Fibroblast of mammary gland (primary cell): ENCODE data around the gene AKR1C8.
A peak's percentile ranks its signal among the peaks of the same experiment; 100 is the strongest.

Experiments
- DNase-seq: peaks from one replicate; pipeline ENCODE4 v3.0.0-alpha.2; 2010; ENCODE audit warnings: low read depth
- H3K4me3 ChIP-seq: 2 replicates; pipeline ENCODE4 v1.5.1; 2011; ENCODE audit warnings: low read depth, mild to moderate bottlenecking, low read length, moderate library complexity; ENCODE audit not compliant: control insufficient read depth
- TF ChIP-seq, protein P1 (sequence below): conservative IDR thresholded peaks from 2 replicates; pipeline ENCODE4 v1.5.1; 2011; ENCODE audit warnings: low read depth, low read length, inconsistent platforms; ENCODE audit not compliant: control insufficient read depth, insufficient read depth

AKR1C8 gene

GRCh38 chr10:5165738-5166137, 19.2 kb downstream of the AKR1C8 start:
- no peak overlapping the region for H3K4me3 ChIP-seq
- TF ChIP-seq, protein P1, sequence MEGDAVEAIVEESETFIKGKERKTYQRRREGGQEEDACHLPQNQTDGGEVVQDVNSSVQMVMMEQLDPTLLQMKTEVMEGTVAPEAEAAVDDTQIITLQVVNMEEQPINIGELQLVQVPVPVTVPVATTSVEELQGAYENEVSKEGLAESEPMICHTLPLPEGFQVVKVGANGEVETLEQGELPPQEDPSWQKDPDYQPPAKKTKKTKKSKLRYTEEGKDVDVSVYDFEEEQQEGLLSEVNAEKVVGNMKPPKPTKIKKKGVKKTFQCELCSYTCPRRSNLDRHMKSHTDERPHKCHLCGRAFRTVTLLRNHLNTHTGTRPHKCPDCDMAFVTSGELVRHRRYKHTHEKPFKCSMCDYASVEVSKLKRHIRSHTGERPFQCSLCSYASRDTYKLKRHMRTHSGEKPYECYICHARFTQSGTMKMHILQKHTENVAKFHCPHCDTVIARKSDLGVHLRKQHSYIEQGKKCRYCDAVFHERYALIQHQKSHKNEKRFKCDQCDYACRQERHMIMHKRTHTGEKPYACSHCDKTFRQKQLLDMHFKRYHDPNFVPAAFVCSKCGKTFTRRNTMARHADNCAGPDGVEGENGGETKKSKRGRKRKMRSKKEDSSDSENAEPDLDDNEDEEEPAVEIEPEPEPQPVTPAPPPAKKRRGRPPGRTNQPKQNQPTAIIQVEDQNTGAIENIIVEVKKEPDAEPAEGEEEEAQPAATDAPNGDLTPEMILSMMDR, result no peak
- peak; percentile 17 for DNase-seq

GRCh38 chr10:5163487-5163886, 21.5 kb downstream of the AKR1C8 start:
- TF ChIP-seq, protein P1, result no peak

DNA sequence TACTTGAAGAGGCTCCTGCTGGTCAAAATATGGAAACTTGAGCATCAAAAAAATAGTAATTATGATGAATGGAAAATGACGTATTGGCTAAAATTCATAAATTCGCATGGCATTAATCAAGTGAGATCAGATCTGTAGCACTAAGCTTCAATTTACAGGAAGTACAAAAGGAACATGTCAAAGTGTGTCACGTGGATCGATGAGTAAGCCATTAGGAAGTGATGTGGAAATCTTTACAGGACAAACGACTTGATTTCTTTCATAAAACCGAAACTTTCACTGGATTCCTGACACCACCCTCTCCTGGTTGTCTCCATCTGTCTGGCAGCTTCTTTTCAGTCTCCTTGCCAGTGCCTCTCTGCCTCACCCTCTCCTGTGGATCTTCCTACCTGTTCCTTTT, 25.8 kb downstream of the AKR1C8 start:
- no peak overlapping the region for H3K4me3 ChIP-seq
- TF ChIP-seq, protein P1, result no peak
- peak; percentile 25 for DNase-seq

More at GRCh38 chr10:5163487-5163886, 21.5 kb downstream of the AKR1C8 start:
- H3K4me3 ChIP-seq, result no peak overlapping the region
- DNase-seq, result no peak

GRCh38 chr10:5157501-5157900, 27.4 kb downstream of the AKR1C8 start:
- no peak for DNase-seq
- TF ChIP-seq, protein P1, result no peak
- H3K4me3 ChIP-seq, result no peak overlapping the region

DNA sequence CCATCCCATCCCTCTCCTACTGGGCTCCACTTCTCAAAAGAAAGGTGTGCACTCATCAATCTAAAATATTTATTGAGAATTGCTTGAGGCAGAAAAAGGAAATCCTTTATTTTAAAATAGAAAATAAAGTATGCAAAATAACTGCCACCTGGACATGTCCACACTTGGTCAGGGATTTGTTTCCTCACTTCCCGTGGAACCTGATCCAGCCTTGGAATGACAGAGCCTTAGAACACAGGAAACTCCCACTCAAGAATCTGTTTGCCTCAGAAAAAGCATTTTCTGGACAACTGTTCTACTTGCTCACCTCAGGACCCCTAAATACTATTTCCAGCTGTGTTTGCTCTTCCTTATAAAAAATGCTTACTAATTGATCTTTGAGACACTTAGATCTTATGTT, 29.0 kb downstream of the AKR1C8 start:
- no peak for DNase-seq
- TF ChIP-seq, protein P1, result no peak
- H3K4me3 ChIP-seq, result no peak overlapping the region

- no peak overlapping the region for H3K4me3 ChIP-seq
- DNase-seq, result no peak
- TF ChIP-seq, protein P1, result no peak
Observed at GRCh38 chr10:5151076-5151475, 33.9 kb downstream of the AKR1C8 start.

GRCh38 chr10:5148678-5149032, 36.3 kb downstream of the AKR1C8 start:
- no peak overlapping the region for H3K4me3 ChIP-seq
- DNase-seq, result no peak
- TF ChIP-seq, protein P1, result no peak
